Esophagus squamous epithelium (tissue), 5 donors: ENCODE data around the gene ITPK1. TPM values are rescaled to one million over a fixed set of nuclear protein-coding genes. Genes with fewer than 3 reads are reported as not detected.
A peak's percentile ranks its signal among the peaks of the same experiment; 100 is the strongest.

Experiments
- DNase-seq: peaks from one replicate; lab custom pipeline; 2025; lab: John Stamatoyannopoulos, UW
- H3K27ac ChIP-seq, 4 donors: fragments of 200-600 bp; sonication (generic); one replicate each; pipeline ENCODE4 v1.5.1; 2016 to 2019; ENCODE audit warnings: mild to moderate bottlenecking in 1 of 4
- H3K27me3 ChIP-seq, 4 donors: fragments of 200-600 bp; sonication (generic); 1 replicate in 3 of 4; 2 replicates in 1 of 4; pipeline versions ENCODE4 v1.5.1 to v1.6.0; 2017 to 2021; ENCODE audit warnings: antibody characterized with exemption in 1 of 4
- H3K36me3 ChIP-seq, 3 donors: fragments of 200-600 bp; sonication (generic); one replicate each; pipeline ENCODE4 v1.5.1; 2016 to 2019
- H3K4me1 ChIP-seq, 3 donors: fragments of 200-600 bp; sonication (generic); one replicate each; pipeline ENCODE4 v1.5.1; 2017 to 2019
- H3K4me3 ChIP-seq, 4 donors: fragments of 200-600 bp; sonication (generic); 1 replicate in 3 of 4; 2 replicates in 1 of 4; pipeline ENCODE4 v1.5.1; 2016 to 2019; ENCODE audit warnings: mild to moderate bottlenecking in 2 of 4, moderate library complexity in 1 of 4
- H3K9me3 ChIP-seq, 3 donors: fragments of 200-600 bp; sonication (generic); one replicate each; pipeline ENCODE4 v1.5.1; 2016 to 2019
- CTCF ChIP-seq, 6 experiments: fragments of 450-650 bp in 4 of 6; fragments of 200-600 bp in 2 of 6; sonication (generic) in 2 of 6; IDR thresholded peaks; one replicate each; pipeline ENCODE4 v1.5.1; 2016 to 2019; ENCODE audit warnings: antibody characterized with exemption in 6 of 6, mild to moderate bottlenecking in 4 of 6, moderate library complexity in 4 of 6
- POLR2A ChIP-seq, 4 donors: fragments of 450-650 bp; IDR thresholded peaks; one replicate each; pipeline ENCODE4 v1.6.1; 2017; ENCODE audit warnings: antibody characterized with exemption in 4 of 4, mild to moderate bottlenecking in 4 of 4, moderate library complexity in 3 of 4
- WGBS, 2 donors: methylation state at CpG; one replicate each; pipeline ENCODE4 v1.1.5; 2018; 5-methylcytosine and 5-hydroxymethylcytosine counted together
- intact Hi-C: fragments of 100-400 bp; cut with DNase I; formaldehyde crosslinking; loops from one replicate; pipeline ENCODE4 v1.15.0; 2022
- total RNA-seq, 4 donors: library from RNA; depleted of rRNA; stranded (reverse); fragments of >200 nt; gene quantifications; one replicate each; pipeline ENCODE4 v1.1.0, GENCODE V29; 2016
- donor health status: DM: yes; HTN: yes; CAD: no.

The ITPK1 gene
- total RNA-seq, 4 donors from 2014 or later = 14.2 to 34.5 (median 25.8) TPM

DNA sequence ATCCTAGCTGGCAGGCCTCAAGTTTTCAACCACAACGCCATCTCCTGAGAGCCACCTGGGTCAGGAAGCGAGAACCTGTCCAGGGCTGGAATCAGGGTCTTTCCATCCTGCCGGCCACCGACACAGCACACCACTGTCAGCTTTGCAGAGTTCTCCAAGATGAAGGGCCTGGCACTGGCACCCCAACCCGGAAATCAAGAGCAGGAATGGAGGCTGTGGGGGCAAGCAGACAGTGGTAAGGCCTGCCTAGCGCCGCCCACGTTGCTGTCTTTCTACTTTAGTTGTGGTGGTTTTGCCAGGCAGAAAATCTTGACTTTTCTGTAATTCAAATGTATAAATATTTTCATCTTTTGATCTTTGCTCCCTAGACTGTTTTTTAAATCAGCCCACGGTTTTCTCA is 90.7 kb downstream of the ITPK1 start:
- Histone ChIP-seq H3K27ac (no peak overlapping the region), H3K9me3 (no peaks in the 10 kb centered on the region), H3K27me3 (no peaks in the 10 kb centered on the region), H3K36me3 (no peaks in the 10 kb centered on the region), H3K4me1 (peaks cover 0 to 8% (median 0%) of the 10 kb centered on the region in 3 donors), H3K4me3 (no peak overlapping the region)
- intact Hi-C loops = no loop called here
- DNase-seq = no peak
- WGBS, 2 donors = 70 to 73% methylated on average over 5 to 7 of the region's 9 CpGs
- TF ChIP-seq POLR2A (IDR thresholded peaks at IDR 0.05) (no peak), CTCF (IDR thresholded peaks at IDR 0.05) (no peak)

GRCh38 chr14:93024493-93024892 is 91.2 kb downstream of the ITPK1 start:
- no peaks in the 10 kb centered on the region for H3K9me3 ChIP-seq
- H3K27ac ChIP-seq = no peak overlapping the region
- 80 to 100% methylated on average over 2 to 3 of the region's 5 CpGs for WGBS, 2 donors
- intact Hi-C loops = no loop called here
- H3K36me3 ChIP-seq = no peaks in the 10 kb centered on the region
- no peak for DNase-seq
- H3K4me3 ChIP-seq = no peak overlapping the region
- peaks cover 0 to 13% (median 3%) of the 10 kb centered on the region in 3 donors for H3K4me1 ChIP-seq
- H3K27me3 ChIP-seq = no peaks in the 10 kb centered on the region
- no peak for TF ChIP-seq CTCF (IDR thresholded peaks at IDR 0.05)
- no peak for TF ChIP-seq POLR2A (IDR thresholded peaks at IDR 0.05)

- no peaks in the 10 kb centered on the region for H3K27me3 ChIP-seq
- no peak overlapping the region for H3K27ac ChIP-seq
- H3K4me3 ChIP-seq = no peak overlapping the region
- TF ChIP-seq CTCF (IDR thresholded peaks at IDR 0.05) = no peak
- intact Hi-C loops = no loop called here
- H3K36me3 ChIP-seq = no peaks in the 10 kb centered on the region
- no peak for DNase-seq
- peaks cover 0 to 19% (median 6%) of the 10 kb centered on the region in 3 donors for H3K4me1 ChIP-seq
- no peaks in the 10 kb centered on the region for H3K9me3 ChIP-seq
- WGBS, 2 donors = 57 to 86% methylated on average over 5 to 9 of the region's 12 CpGs
These were observed 91.8 kb downstream of the ITPK1 start for GRCh38 chr14:93023802-93024434.

DNA sequence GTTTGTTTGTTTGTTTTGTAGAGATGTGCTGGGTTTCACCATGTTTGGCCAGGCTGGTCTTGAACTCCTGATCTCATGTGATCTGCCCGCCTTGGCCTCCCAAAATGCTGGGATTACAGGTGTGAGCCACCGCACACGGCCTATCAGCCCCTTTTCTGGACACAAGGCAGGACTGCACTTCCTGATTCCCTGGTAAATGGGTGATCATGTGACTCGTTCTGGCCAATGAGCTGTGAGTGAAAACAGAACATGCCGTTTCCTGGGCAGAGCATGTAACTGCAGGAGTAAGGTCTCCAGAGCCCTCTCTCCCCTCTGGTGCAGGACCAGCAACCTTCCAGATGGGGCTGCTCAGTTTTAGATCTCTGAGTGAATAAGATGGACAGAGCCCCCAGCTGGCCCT is 92.7 kb downstream of the ITPK1 start:
- H3K36me3 ChIP-seq = no peaks in the 10 kb centered on the region
- no peak overlapping the region for H3K4me3 ChIP-seq
- peaks cover 0 to 27% (median 15%) of the 10 kb centered on the region in 3 donors for H3K4me1 ChIP-seq
- no peaks in the 10 kb centered on the region for H3K9me3 ChIP-seq
- no peak overlapping the region for H3K27ac ChIP-seq
- TF ChIP-seq CTCF (IDR thresholded peaks at IDR 0.05) = no peak
- TF ChIP-seq POLR2A (IDR thresholded peaks at IDR 0.05) = no peak
- 86 to 94% methylated on average over 4 to 5 of the region's 5 CpGs for WGBS, 2 donors
- no peaks in the 10 kb centered on the region for H3K27me3 ChIP-seq
- DNase-seq = no peak
- intact Hi-C loops = no loop called here

- Histone ChIP-seq H3K4me1 (peaks cover 0 to 49% (median 30%) of the 10 kb centered on the region in 3 donors), H3K9me3 (no peaks in the 10 kb centered on the region), H3K27me3 (no peaks in the 10 kb centered on the region), H3K36me3 (peaks cover 0 to 14% (median 0%) of the 10 kb centered on the region in 3 donors), H3K27ac (peak overlapping the region; percentile 16 to 82 (median 66)), H3K4me3 (no peak overlapping the region)
- intact Hi-C loops = no loop called here
- TF ChIP-seq CTCF (IDR thresholded peaks at IDR 0.05) (no peak), POLR2A (IDR thresholded peaks at IDR 0.05) (no peak)
- no peak for DNase-seq
- WGBS, 2 donors = 72 to 92% methylated on average over 2 to 3 of the region's 8 CpGs
These were observed 95.8 kb downstream of the ITPK1 start for GRCh38 chr14:93019970-93020369.
